Activated naive CD8-positive, alpha-beta T cell treated with anti-CD3 and anti-CD28 coated beads for 36 hours (primary cell): ENCODE measurements around the gene PSMD5. TPM values are rescaled to one million over a fixed set of nuclear protein-coding genes. Genes with fewer than 3 reads are reported as not detected.
A peak's percentile ranks its signal among the peaks of the same experiment; 100 is the strongest.

Experiments
- DNase-seq: peaks from one replicate; pipeline ENCODE4 v3.0.0; 2021
- H3K27ac Mint-ChIP-seq: one replicate; pipeline ENCODE4 v1.8.0; 2022; ENCODE audit warnings: mild to moderate bottlenecking, moderate library complexity, mixed read lengths
- H3K27me3 Mint-ChIP-seq: one replicate; pipeline ENCODE4 v1.8.0; 2022; ENCODE audit warnings: mild to moderate bottlenecking, mixed read lengths
- H3K36me3 Mint-ChIP-seq: one replicate; pipeline ENCODE4 v1.8.0; 2021; ENCODE audit warnings: mild to moderate bottlenecking, mixed read lengths
- H3K4me1 Mint-ChIP-seq: one replicate; pipeline ENCODE4 v1.8.0; 2021; ENCODE audit warnings: mixed read lengths
- H3K4me3 Mint-ChIP-seq: one replicate; pipeline ENCODE4 v1.8.0; 2022; ENCODE audit warnings: mild to moderate bottlenecking, moderate library complexity, mixed read lengths
- H3K9me3 Mint-ChIP-seq: one replicate; pipeline ENCODE4 v1.8.0; 2022; ENCODE audit warnings: mixed read lengths
- total RNA-seq, 2 experiments: library from RNA; stranded (reverse); gene quantifications; one replicate each; pipeline ENCODE4 v1.2.3, GENCODE V29; 2021

The PSMD5 gene
- total RNA-seq, 2 experiments from 2014 or later = 69.0 to 69.3 TPM

- Mint-ChIP-seq H3K9me3 (peaks cover 1% of the 10 kb centered on the region), H3K36me3 (peaks cover 54% of the 10 kb centered on the region), H3K4me1 (peaks cover 75% of the 10 kb centered on the region), H3K4me3 (peak overlapping the region; percentile 83), H3K27me3 (no peaks in the 10 kb centered on the region), H3K27ac (peak overlapping the region; percentile 93)
- peak; percentile 55 for DNase-seq
Measured at GRCh38 chr9:120878188-120879130, 35.7 kb upstream of the PSMD5 start.

GRCh38 chr9:120877276-120878034 lies 34.7 kb upstream of the PSMD5 start:
- Mint-ChIP-seq H3K36me3 (peaks cover 63% of the 10 kb centered on the region), H3K4me1 (peaks cover 78% of the 10 kb centered on the region), H3K27me3 (no peaks in the 10 kb centered on the region), H3K9me3 (peaks cover 1% of the 10 kb centered on the region), H3K27ac (peak overlapping the region; percentile 93), H3K4me3 (peak overlapping the region; percentile 83)
- DNase-seq = peak; percentile 82

DNA sequence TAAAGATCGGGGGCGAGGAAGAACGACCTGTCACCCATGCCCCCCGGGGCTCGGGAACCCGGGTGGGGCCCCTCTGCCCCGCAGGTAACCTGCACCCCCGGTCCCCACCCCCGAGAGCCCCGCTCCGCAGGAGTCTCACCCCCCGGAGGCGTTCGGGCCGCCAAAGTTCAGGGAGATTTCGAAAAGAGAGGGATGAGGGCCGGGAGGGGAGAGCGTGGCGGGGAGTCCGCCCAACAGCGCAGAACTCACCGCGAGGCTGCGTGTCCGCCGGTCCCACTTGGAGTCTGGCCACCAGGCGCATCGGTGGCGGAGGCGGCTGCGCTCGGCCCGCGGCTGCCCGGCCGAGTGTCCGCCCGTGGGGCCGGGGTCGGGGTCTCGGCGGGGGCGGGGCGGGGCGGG lies 34.1 kb upstream of the PSMD5 start, which contains the start of gene PHF19:
Gene PHF19 (minus strand): TSS at position 347 of the 399 bp plus-strand sequence. CDS start 2,447 bp downstream, outside the sequence.
- H3K27me3 Mint-ChIP-seq = no peaks in the 10 kb centered on the region
- peaks cover 79% of the 10 kb centered on the region for H3K4me1 Mint-ChIP-seq
- H3K36me3 Mint-ChIP-seq = peaks cover 67% of the 10 kb centered on the region
- H3K4me3 Mint-ChIP-seq = peak within 1 kb of the TSS; percentile 83
- H3K9me3 Mint-ChIP-seq = peaks cover 1% of the 10 kb centered on the region
- H3K27ac Mint-ChIP-seq = peak within 1 kb of the TSS; percentile 93
- peak; percentile 69 for DNase-seq

DNA sequence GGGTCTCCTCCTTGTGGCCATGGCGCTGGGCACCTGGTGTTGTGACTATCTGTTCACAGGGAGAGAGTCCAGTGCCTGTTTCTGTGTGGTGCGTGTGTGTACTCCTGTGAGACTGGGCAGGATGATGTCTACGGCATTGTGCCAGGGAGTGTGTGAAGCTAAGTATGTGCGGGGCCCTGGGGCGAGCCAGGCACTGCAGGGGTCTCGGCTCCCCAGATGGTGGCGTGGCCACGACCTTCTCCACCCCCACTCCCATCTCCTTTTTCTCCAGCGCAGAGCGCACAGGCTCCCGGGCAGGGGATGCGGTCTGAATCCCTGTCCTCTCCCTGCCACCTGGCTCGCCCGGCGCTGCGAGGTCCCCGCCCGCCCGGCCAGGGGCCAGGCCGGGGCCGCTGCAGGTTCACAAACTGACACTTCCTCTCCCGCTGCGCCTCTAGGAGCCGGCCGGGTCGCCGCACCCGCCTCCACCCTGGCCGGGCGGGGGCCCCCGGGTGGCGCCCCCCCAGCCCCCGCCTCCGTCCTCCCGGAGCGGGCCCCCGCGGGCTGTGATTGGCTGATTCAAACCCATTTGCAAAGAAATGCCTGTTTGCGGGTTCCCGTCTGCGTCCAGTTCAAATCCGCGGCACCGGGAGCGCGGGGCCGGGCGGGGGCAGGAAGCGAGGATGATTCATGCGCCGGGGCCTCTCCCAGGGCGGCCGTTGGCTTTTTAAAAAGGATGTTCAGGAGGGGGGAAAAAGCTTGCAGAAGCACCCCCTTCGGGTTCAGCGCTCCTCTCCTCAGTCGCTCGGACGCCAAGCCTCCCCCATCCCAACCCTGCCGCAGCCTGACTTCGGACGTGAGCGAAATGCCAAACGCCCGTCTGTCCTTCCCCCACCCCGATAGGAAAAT lies 33.5 kb upstream of the PSMD5 start:
- peaks cover 1% of the 10 kb centered on the region for H3K9me3 Mint-ChIP-seq

DNA sequence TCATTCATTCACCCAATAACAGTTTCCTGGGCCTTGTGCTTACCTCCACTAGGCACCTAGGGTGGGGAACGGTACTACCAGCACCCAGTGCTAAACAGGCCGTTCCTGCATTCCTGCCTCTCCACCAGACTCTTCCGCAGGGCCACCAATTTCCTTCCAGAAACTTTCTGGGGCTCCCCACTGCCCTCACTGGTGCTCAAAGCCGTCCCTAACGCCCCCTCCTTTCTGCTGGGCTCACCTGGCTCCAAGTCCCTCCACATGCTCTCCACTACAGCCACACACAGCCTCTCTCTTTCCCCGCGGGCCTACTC lies 32.9 kb upstream of the PSMD5 start:
- DNase-seq = no peak
- H3K27ac Mint-ChIP-seq = peak overlapping the region; percentile 93
- H3K36me3 Mint-ChIP-seq = peaks cover 70% of the 10 kb centered on the region
- peak overlapping the region; percentile 83 for H3K4me3 Mint-ChIP-seq
- H3K27me3 Mint-ChIP-seq = no peaks in the 10 kb centered on the region
- no peaks in the 10 kb centered on the region for H3K9me3 Mint-ChIP-seq
- H3K4me1 Mint-ChIP-seq = peaks cover 74% of the 10 kb centered on the region

More for the DNA sequence above, 33.5 kb upstream of the PSMD5 start:
- DNase-seq = peak; percentile 92
- Mint-ChIP-seq H3K4me1 (peaks cover 76% of the 10 kb centered on the region), H3K4me3 (peak overlapping the region; percentile 83), H3K27me3 (no peaks in the 10 kb centered on the region), H3K27ac (peak overlapping the region; percentile 93), H3K36me3 (peaks cover 68% of the 10 kb centered on the region)

GRCh38 chr9:120875195-120875565 lies 32.5 kb upstream of the PSMD5 start:
- no peak for DNase-seq
- H3K36me3 Mint-ChIP-seq = peaks cover 70% of the 10 kb centered on the region

GRCh38 chr9:120874226-120875194 lies 31.8 kb upstream of the PSMD5 start:
- peaks cover 73% of the 10 kb centered on the region for H3K36me3 Mint-ChIP-seq
- DNase-seq = no peak
- no peaks in the 10 kb centered on the region for H3K27me3 Mint-ChIP-seq
- peak overlapping the region; percentile 83 for H3K4me3 Mint-ChIP-seq
- H3K9me3 Mint-ChIP-seq = no peaks in the 10 kb centered on the region
- peaks cover 74% of the 10 kb centered on the region for H3K4me1 Mint-ChIP-seq
- peak overlapping the region; percentile 93 for H3K27ac Mint-ChIP-seq

More at GRCh38 chr9:120875195-120875565, 32.5 kb upstream of the PSMD5 start:
- H3K27ac Mint-ChIP-seq = peak overlapping the region; percentile 93
- no peaks in the 10 kb centered on the region for H3K9me3 Mint-ChIP-seq
- peaks cover 73% of the 10 kb centered on the region for H3K4me1 Mint-ChIP-seq
- peak overlapping the region; percentile 83 for H3K4me3 Mint-ChIP-seq
- no peaks in the 10 kb centered on the region for H3K27me3 Mint-ChIP-seq

DNA sequence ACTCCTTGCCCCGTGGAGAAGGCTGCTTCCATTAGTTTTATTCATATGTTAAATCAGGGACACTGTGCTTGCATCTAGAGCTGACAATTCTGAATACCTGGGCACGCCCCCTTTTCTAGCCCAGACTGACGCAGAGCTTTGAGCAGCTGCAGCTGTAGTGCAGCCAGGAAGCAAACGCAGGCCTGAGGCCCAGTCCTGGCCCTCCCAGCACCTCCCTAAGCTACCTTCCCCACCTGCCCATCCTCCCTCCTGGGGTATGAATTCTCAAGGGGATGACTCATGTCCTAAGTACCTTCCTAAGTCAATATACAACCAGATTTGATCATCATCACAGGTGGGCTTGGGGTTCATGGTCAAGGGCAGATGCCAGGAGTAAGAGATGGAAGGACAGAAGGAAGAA lies 30.8 kb upstream of the PSMD5 start:
- H3K36me3 Mint-ChIP-seq = peaks cover 72% of the 10 kb centered on the region
- no peaks in the 10 kb centered on the region for H3K27me3 Mint-ChIP-seq
- H3K9me3 Mint-ChIP-seq = no peaks in the 10 kb centered on the region
- H3K27ac Mint-ChIP-seq = peak overlapping the region; percentile 93
- H3K4me1 Mint-ChIP-seq = peaks cover 70% of the 10 kb centered on the region
- no peak for DNase-seq
- H3K4me3 Mint-ChIP-seq = peak overlapping the region; percentile 1

GRCh38 chr9:120872791-120873502 lies 30.2 kb upstream of the PSMD5 start:
- no peak for DNase-seq
- Mint-ChIP-seq H3K4me3 (peak overlapping the region; percentile 8), H3K27ac (peak overlapping the region; percentile 93), H3K9me3 (no peaks in the 10 kb centered on the region), H3K27me3 (no peaks in the 10 kb centered on the region), H3K4me1 (peaks cover 69% of the 10 kb centered on the region), H3K36me3 (peaks cover 74% of the 10 kb centered on the region)

GRCh38 chr9:120870206-120870605 lies 27.5 kb upstream of the PSMD5 start:
- Mint-ChIP-seq H3K27me3 (no peaks in the 10 kb centered on the region), H3K27ac (peak overlapping the region; percentile 97), H3K36me3 (peaks cover 75% of the 10 kb centered on the region), H3K4me1 (peaks cover 58% of the 10 kb centered on the region), H3K4me3 (peak overlapping the region; percentile 85), H3K9me3 (no peaks in the 10 kb centered on the region)
- no peak for DNase-seq

DNA sequence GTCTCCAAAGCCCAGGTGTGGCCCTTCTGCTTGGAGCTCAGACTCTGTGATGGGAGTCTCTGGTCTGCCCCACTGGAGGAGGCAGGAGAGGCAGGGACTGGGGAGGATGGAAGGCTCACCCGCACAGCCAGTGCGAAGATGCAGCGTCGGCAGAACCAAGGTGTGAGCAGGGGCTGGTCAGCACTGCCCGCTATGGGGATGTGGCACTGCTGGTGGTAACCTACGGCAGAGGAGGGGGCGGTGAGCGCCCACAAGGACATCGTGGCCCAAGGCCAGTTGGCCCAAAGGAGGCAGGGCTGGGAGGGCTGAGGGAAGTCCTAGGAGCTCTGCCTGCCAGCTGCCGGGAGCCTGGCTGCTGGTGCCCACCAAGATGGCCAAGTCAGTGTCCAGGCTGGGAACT lies 27.0 kb upstream of the PSMD5 start:
- Mint-ChIP-seq H3K9me3 (no peaks in the 10 kb centered on the region), H3K36me3 (peaks cover 72% of the 10 kb centered on the region), H3K4me1 (peaks cover 55% of the 10 kb centered on the region), H3K27ac (peak overlapping the region; percentile 97), H3K4me3 (peak overlapping the region; percentile 85), H3K27me3 (no peaks in the 10 kb centered on the region)
- DNase-seq = no peak

DNA sequence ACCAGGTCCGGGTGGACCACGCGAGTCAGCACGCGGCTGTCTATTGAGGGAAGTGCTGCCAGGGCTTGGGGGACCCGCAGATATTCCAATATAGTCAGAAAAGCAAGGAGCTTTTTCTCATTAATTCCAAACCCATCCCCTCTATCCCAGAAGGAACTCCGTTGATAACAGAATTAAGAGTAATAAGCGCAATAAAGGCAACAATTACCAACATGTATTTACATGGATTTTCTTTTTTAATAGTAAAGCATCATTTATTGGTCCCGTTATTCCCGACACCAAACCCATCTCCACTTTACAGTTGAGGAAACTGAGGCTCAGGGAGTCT lies 26.6 kb upstream of the PSMD5 start:
- peak overlapping the region; percentile 97 for H3K27ac Mint-ChIP-seq
- peaks cover 69% of the 10 kb centered on the region for H3K36me3 Mint-ChIP-seq
- peaks cover 51% of the 10 kb centered on the region for H3K4me1 Mint-ChIP-seq
- H3K4me3 Mint-ChIP-seq = peak overlapping the region; percentile 85
- DNase-seq = no peak
- H3K27me3 Mint-ChIP-seq = no peaks in the 10 kb centered on the region
- no peaks in the 10 kb centered on the region for H3K9me3 Mint-ChIP-seq

DNA sequence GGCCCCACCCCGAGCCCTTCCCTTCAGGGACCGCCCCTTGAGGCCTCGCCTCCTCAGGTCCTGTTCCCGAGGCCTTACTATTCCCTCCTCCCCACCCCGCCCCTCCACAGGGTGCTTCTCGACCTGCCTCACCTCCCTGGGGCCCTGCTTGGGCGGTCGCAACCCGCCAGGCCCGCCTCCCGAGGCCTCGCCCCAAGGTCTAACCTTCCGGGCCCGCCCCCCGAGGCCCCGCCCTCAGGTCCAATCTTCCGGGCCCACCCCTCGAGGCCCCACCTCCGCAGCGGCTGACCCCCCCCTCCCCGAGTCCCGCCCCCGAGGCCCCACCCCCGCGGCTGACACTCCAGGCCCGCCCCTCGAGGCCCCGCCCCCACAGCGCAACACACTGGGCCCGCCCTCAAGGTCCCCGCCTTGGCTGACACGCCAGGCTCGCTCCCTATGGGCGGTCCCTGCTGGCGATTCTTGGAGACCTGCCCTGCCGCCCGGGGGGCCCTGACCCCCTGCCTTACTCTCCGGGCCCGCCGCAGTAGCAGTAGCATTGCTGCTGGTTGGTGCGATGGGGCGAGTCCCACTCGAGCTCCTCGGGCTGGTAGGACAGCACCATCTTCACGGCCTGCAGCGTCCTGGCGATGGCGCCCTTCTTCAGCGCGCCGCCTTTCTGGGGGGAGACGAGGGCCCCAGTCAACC lies 26.1 kb upstream of the PSMD5 start:
- H3K36me3 Mint-ChIP-seq = peaks cover 67% of the 10 kb centered on the region

More for the DNA sequence above, 26.1 kb upstream of the PSMD5 start:
- H3K4me1 Mint-ChIP-seq = peaks cover 48% of the 10 kb centered on the region
- H3K27ac Mint-ChIP-seq = peak overlapping the region; percentile 97
- no peaks in the 10 kb centered on the region for H3K9me3 Mint-ChIP-seq
- H3K27me3 Mint-ChIP-seq = no peaks in the 10 kb centered on the region
- DNase-seq = peak; percentile 97
- H3K4me3 Mint-ChIP-seq = peak overlapping the region; percentile 85
